Lung (tissue), 12 donors: ENCODE data around the gene RRP1. TPM values are rescaled to one million over a fixed set of nuclear protein-coding genes. Genes with fewer than 3 reads are reported as not detected.

Experiments used
- ATAC-seq: fragments of 200-7000 bp; cut with Tn5 transposase; one replicate; pipeline ENCODE4 v1.9.1; 2020; ENCODE audit warnings: moderate number of reproducible peaks; ENCODE audit not compliant: insufficient read depth, low FRiP score
- DNase-seq, 3 donors: peaks; one replicate each; pipeline ENCODE4 v3.0.0-alpha.2; 2013 to 2017
- H3K27ac ChIP-seq, 2 donors: one replicate each; pipeline ENCODE4 v1.5.1; 2013; ENCODE audit warnings: mild to moderate bottlenecking in 2 of 2, moderate library complexity in 2 of 2, control low read depth in 1 of 2, inconsistent platforms in 1 of 2, low read depth in 1 of 2, low read length in 1 of 2
- H3K27me3 ChIP-seq, 3 donors: one replicate each; pipeline ENCODE4 v1.5.1; 2013; ENCODE audit warnings: low read length in 2 of 3; ENCODE audit not compliant: control insufficient read depth in 3 of 3, insufficient read depth in 3 of 3
- H3K36me3 ChIP-seq, 4 donors: one replicate each; pipeline ENCODE4 v1.5.1; 2013; ENCODE audit warnings: low read length in 4 of 4, mild to moderate bottlenecking in 1 of 4, moderate library complexity in 1 of 4; ENCODE audit not compliant: control insufficient read depth in 4 of 4, insufficient read depth in 4 of 4
- H3K4me1 ChIP-seq, 5 donors: one replicate each; pipeline ENCODE4 v1.5.1; 2013; ENCODE audit warnings: low read length in 5 of 5, mild to moderate bottlenecking in 2 of 5, moderate library complexity in 1 of 5; ENCODE audit not compliant: control insufficient read depth in 5 of 5, insufficient read depth in 5 of 5
- H3K4me3 ChIP-seq: one replicate; pipeline ENCODE4 v1.5.1; 2013; ENCODE audit warnings: mild to moderate bottlenecking, control low read depth, moderate library complexity
- H3K9ac ChIP-seq, 2 donors: one replicate each; pipeline ENCODE4 v1.5.1; 2013; ENCODE audit warnings: low read length in 2 of 2, control low read depth in 1 of 2; ENCODE audit not compliant: insufficient read depth in 1 of 2
- H3K9me3 ChIP-seq, 4 donors: one replicate each; pipeline ENCODE4 v1.5.1; 2013; ENCODE audit warnings: low read length in 3 of 4, mild to moderate bottlenecking in 1 of 4, moderate library complexity in 1 of 4; ENCODE audit not compliant: control insufficient read depth in 4 of 4, insufficient read depth in 3 of 4
- CTCF ChIP-seq: IDR thresholded peaks from 2 replicates; pipeline ENCODE4 v1.5.1; 2012; ENCODE audit warnings: mild to moderate bottlenecking; ENCODE audit errors: control extremely low read depth, extremely low read depth
- WGBS, 2 donors: extraction: QIAGEN DNeasy Blood & Tissue Kit; methylation state at CpG; one replicate each; pipeline ENCODE4 v1.1.7; 2013; 5-methylcytosine and 5-hydroxymethylcytosine counted together
- polyA plus RNA-seq, 2 donors: library from polyadenylated mRNA; stranded (reverse); fragments of 200-250 nt; gene quantifications; one replicate each; pipeline ENCODE4 v1.2.1, GENCODE V29; 2013
- total RNA-seq, 2 donors: library from RNA; depleted of rRNA in 1 of 2; stranded (reverse); fragments of >200 nt in 1 of 2; gene quantifications; one replicate each; pipeline ENCODE4 v1.2.1, GENCODE V29; 2014 to 2021
- donor health status: control.
- donor health status: control.
- donor health status: Bipolar disorder and iron deficiency.
- donor health status: healthy.
- donor health status: DM: yes; HTN: yes; CAD: no.

RRP1 gene
- total and polyA plus RNA-seq, 4 donors, result 15.8 to 26.7 (median 19.5) TPM

DNA sequence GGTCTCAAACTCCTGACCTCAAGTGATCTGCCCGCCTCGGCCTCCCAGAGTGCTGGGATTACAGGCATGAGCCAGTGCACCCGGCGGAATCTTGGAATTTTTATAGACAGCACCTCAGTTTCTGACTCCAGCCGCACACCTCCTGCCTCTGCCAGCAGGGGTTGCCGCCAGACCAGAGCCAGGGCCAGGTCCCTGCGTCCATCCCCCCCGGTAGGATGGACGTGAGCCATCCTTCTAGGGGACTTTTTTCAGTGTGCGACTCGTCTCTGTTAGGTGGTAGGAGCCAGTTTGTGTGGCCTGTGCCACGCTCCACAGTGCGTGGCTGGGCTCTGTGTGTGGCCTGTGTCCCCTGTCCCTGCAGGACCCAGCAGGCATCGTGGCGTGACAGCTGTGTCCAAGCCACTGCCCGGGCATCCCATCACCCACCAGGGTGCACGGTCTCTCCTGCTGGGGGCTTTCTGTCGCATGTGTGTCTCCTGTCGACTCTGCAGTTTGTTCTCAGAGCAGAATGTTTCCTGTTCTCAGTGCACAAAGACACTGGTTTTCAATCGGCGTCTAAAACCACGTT, 28.9 kb upstream of the RRP1 start:
- no peak for ATAC-seq
- Histone ChIP-seq H3K9ac (no peak overlapping the region), H3K9me3 (no peaks in the 10 kb centered on the region), H3K27ac (no peak overlapping the region), H3K36me3 (peaks cover 0 to 53% (median 6%) of the 10 kb centered on the region in 4 donors), H3K27me3 (no peaks in the 10 kb centered on the region), H3K4me1 (peaks cover 0 to 4% (median 0%) of the 10 kb centered on the region in 5 donors), H3K4me3 (no peak overlapping the region)
- no peak for DNase-seq
- no peak for TF ChIP-seq CTCF
- WGBS, 2 donors, result 85 to 91% methylated on average over 22 of the region's 22 CpGs

- no peak overlapping the region for H3K4me3 ChIP-seq
- H3K9ac ChIP-seq, result no peak overlapping the region
- no peak for DNase-seq
- no peak for ATAC-seq
- no peak for TF ChIP-seq CTCF
- peaks cover 0 to 4% (median 0%) of the 10 kb centered on the region in 5 donors for H3K4me1 ChIP-seq
- no peaks in the 10 kb centered on the region for H3K27me3 ChIP-seq
- H3K27ac ChIP-seq, result no peak overlapping the region
- H3K9me3 ChIP-seq, result no peaks in the 10 kb centered on the region
- WGBS, 2 donors, result 95% methylated on average over 18 of the region's 18 CpGs
- H3K36me3 ChIP-seq, result peaks cover 0 to 38% (median 2%) of the 10 kb centered on the region in 4 donors
These were observed 27.5 kb upstream of the RRP1 start for GRCh38 chr21:43761886-43762285.

DNA sequence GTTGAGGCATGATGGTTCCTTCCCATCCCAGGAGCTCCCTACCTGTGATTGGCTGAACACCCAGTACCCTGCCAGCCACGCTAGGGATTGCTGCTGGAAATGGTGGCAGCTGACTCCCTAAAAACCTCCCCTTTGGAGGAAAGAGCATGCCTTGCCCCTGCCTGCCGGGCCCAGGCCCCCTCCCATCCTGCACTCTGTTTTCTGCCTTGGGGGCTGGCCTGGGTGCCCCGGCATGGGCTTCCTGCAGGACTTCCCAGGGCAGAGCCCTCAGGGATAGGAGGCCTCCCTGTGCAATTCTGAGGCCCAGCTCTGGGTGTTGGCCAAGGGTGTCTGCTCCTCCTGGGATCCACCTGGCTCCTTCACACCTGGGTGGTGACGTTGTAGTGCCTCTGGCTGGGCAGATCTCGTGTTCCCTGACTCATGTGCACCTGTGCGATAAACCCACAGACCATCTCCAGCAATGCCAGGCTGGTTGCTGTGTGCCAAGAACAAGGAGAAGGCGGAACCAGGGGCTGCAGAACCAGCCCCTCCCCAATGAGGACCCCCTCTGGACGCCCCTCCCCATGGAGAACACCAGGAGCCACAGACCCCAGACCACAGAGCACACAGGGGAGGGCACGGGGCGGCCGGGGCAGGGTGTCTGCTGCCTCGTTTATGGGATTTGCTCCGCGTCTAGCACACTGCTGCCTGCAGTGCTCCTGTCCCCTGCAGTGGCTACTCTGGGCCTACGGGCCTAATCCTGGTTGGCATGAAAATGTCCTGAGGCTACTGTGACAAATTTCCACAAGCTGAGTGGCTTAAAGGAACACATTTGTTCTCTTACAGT, 26.9 kb upstream of the RRP1 start:
- ATAC-seq (no peak), DNase-seq (no peak)
- H3K9ac ChIP-seq, result no peak overlapping the region
- peaks cover 0 to 6% (median 0%) of the 10 kb centered on the region in 5 donors for H3K4me1 ChIP-seq
- peaks cover 0 to 34% (median 2%) of the 10 kb centered on the region in 4 donors for H3K36me3 ChIP-seq
- WGBS, 2 donors, result 96 to 98% methylated on average over 15 of the region's 15 CpGs
- no peak overlapping the region for H3K4me3 ChIP-seq
- no peaks in the 10 kb centered on the region for H3K27me3 ChIP-seq
- no peak overlapping the region for H3K27ac ChIP-seq
- H3K9me3 ChIP-seq, result no peaks in the 10 kb centered on the region
- no peak for TF ChIP-seq CTCF
